Measurements from ENCODE around the gene CTNND2. TPM values are rescaled to one million over a fixed set of nuclear protein-coding genes. Genes with fewer than 3 reads are reported as not detected.

The CTNND2 gene
- polyA plus RNA-seq, 2 donors, result 0.09 TPM; not detected in 1

- H3K27me3 ChIP-seq (ENCODE audit: control insufficient read depth in 1 of 2, insufficient read depth in 2 of 2, low read length in 2 of 2), result no peaks in the 10 kb centered on the region
- 54 to 72% methylated on average over 1 of the region's 1 CpG for WGBS, 2 donors
- H3K4me3 ChIP-seq (ENCODE audit: low read depth in 1 of 2, low read length in 2 of 2), result no peak overlapping the region
These were observed 611.4 kb downstream of the CTNND2 start for GRCh38 chr5:11292648-11293356.

DNA sequence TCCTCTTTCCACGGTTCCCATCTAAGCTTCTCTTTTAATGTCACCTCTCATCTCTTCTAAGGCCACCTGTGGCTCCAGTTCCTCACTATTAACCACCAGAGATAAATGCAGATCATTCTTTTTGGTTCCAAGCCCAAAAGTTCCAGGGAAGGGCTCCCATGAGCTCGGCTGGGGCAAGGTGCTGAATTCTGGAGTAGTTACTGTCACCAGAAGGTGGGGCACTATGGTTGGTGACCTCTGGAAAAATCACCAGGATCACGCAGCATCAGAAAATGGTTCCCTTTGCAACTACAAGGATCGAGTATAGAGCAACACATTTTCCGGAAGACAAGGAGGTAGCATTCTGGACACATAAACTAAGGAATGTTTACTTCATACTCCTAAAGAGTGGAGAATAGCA, 614.5 kb downstream of the CTNND2 start:
- WGBS, 2 donors, result 80 to 81% methylated on average over 5 of the region's 5 CpGs

More at GRCh38 chr5:11292648-11293356, 611.4 kb downstream of the CTNND2 start:
- no peaks in the 10 kb centered on the region for H3K4me1 ChIP-seq (ENCODE audit: control insufficient read depth in 2 of 2, insufficient read depth in 2 of 2, low read length in 1 of 2)
- no peak overlapping the region for H3K27ac ChIP-seq (ENCODE audit: low read depth in 2 of 2, low read length in 1 of 2)
- no peaks in the 10 kb centered on the region for H3K36me3 ChIP-seq (ENCODE audit: control insufficient read depth in 2 of 2, insufficient read depth in 2 of 2, low read length in 1 of 2)
- H3K9me3 ChIP-seq (ENCODE audit: control insufficient read depth in 2 of 2, insufficient read depth in 1 of 2, low read depth in 1 of 2, low read length in 1 of 2), result no peaks in the 10 kb centered on the region

GRCh38 chr5:11289208-11289607, 615.0 kb downstream of the CTNND2 start:
- Histone ChIP-seq H3K9me3 (ENCODE audit: control insufficient read depth in 2 of 2, insufficient read depth in 1 of 2, low read depth in 1 of 2, low read length in 1 of 2) (no peaks in the 10 kb centered on the region), H3K4me1 (ENCODE audit: control insufficient read depth in 2 of 2, insufficient read depth in 2 of 2, low read length in 1 of 2) (no peaks in the 10 kb centered on the region), H3K27me3 (ENCODE audit: control insufficient read depth in 1 of 2, insufficient read depth in 2 of 2, low read length in 2 of 2) (no peaks in the 10 kb centered on the region), H3K27ac (ENCODE audit: low read depth in 2 of 2, low read length in 1 of 2) (no peak overlapping the region), H3K36me3 (ENCODE audit: control insufficient read depth in 2 of 2, insufficient read depth in 2 of 2, low read length in 1 of 2) (no peaks in the 10 kb centered on the region), H3K4me3 (ENCODE audit: low read depth in 1 of 2, low read length in 2 of 2) (no peak overlapping the region)
- 77% methylated on average over 4 of the region's 4 CpGs for WGBS, 2 donors

More for the DNA sequence above, 614.5 kb downstream of the CTNND2 start:
- H3K27ac ChIP-seq (ENCODE audit: low read depth in 2 of 2, low read length in 1 of 2), result no peak overlapping the region
- H3K4me3 ChIP-seq (ENCODE audit: low read depth in 1 of 2, low read length in 2 of 2), result no peak overlapping the region
- no peaks in the 10 kb centered on the region for H3K9me3 ChIP-seq (ENCODE audit: control insufficient read depth in 2 of 2, insufficient read depth in 1 of 2, low read depth in 1 of 2, low read length in 1 of 2)
- H3K36me3 ChIP-seq (ENCODE audit: control insufficient read depth in 2 of 2, insufficient read depth in 2 of 2, low read length in 1 of 2), result no peaks in the 10 kb centered on the region
- no peaks in the 10 kb centered on the region for H3K27me3 ChIP-seq (ENCODE audit: control insufficient read depth in 1 of 2, insufficient read depth in 2 of 2, low read length in 2 of 2)
- H3K4me1 ChIP-seq (ENCODE audit: control insufficient read depth in 2 of 2, insufficient read depth in 2 of 2, low read length in 1 of 2), result no peaks in the 10 kb centered on the region

DNA sequence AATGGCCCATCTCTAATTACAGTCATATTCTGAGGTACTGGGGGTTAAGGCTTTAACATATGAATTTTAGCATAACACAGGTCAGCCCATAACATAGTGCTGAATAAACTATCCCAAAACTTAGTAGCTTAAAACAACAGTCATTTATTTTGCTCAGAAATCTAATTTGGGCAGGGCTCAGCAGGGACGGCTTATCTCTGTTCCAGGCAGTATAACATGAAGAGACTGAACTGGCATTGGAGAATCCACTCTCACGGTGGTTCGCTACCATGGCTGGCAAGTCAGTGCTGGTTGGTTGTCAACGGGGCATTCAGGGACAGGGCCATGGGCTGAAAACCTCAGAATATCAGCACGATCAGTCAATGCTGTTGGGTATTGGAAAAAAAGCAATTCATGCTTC, 622.4 kb downstream of the CTNND2 start:
- Histone ChIP-seq H3K4me1 (ENCODE audit: control insufficient read depth in 2 of 2, insufficient read depth in 2 of 2, low read length in 1 of 2) (no peaks in the 10 kb centered on the region), H3K4me3 (ENCODE audit: low read depth in 1 of 2, low read length in 2 of 2) (no peak overlapping the region), H3K27ac (ENCODE audit: low read depth in 2 of 2, low read length in 1 of 2) (no peak overlapping the region), H3K27me3 (ENCODE audit: control insufficient read depth in 1 of 2, insufficient read depth in 2 of 2, low read length in 2 of 2) (no peaks in the 10 kb centered on the region), H3K9me3 (ENCODE audit: control insufficient read depth in 2 of 2, insufficient read depth in 1 of 2, low read depth in 1 of 2, low read length in 1 of 2) (peaks cover 0 to 2% of the 10 kb centered on the region in 2 donors), H3K36me3 (ENCODE audit: control insufficient read depth in 2 of 2, insufficient read depth in 2 of 2, low read length in 1 of 2) (no peaks in the 10 kb centered on the region)
- WGBS, 2 donors, result 93 to 95% methylated on average over 5 of the region's 5 CpGs

- Histone ChIP-seq H3K9me3 (ENCODE audit: control insufficient read depth in 2 of 2, insufficient read depth in 1 of 2, low read depth in 1 of 2, low read length in 1 of 2) (peaks cover 0 to 2% of the 10 kb centered on the region in 2 donors), H3K4me3 (ENCODE audit: low read depth in 1 of 2, low read length in 2 of 2) (no peak overlapping the region), H3K4me1 (ENCODE audit: control insufficient read depth in 2 of 2, insufficient read depth in 2 of 2, low read length in 1 of 2) (no peaks in the 10 kb centered on the region), H3K36me3 (ENCODE audit: control insufficient read depth in 2 of 2, insufficient read depth in 2 of 2, low read length in 1 of 2) (no peaks in the 10 kb centered on the region), H3K27ac (ENCODE audit: low read depth in 2 of 2, low read length in 1 of 2) (no peak overlapping the region), H3K27me3 (ENCODE audit: control insufficient read depth in 1 of 2, insufficient read depth in 2 of 2, low read length in 2 of 2) (no peaks in the 10 kb centered on the region)
- WGBS, 2 donors, result 84 to 88% methylated on average over 4 of the region's 4 CpGs
These were observed 626.9 kb downstream of the CTNND2 start for GRCh38 chr5:11277323-11277722.

GRCh38 chr5:11273180-11273903, 630.9 kb downstream of the CTNND2 start:
- H3K27me3 ChIP-seq (ENCODE audit: control insufficient read depth in 1 of 2, insufficient read depth in 2 of 2, low read length in 2 of 2), result no peaks in the 10 kb centered on the region
- no peaks in the 10 kb centered on the region for H3K36me3 ChIP-seq (ENCODE audit: control insufficient read depth in 2 of 2, insufficient read depth in 2 of 2, low read length in 1 of 2)
- no peak overlapping the region for H3K4me3 ChIP-seq (ENCODE audit: low read depth in 1 of 2, low read length in 2 of 2)
- H3K27ac ChIP-seq (ENCODE audit: low read depth in 2 of 2, low read length in 1 of 2), result no peak overlapping the region
- H3K4me1 ChIP-seq (ENCODE audit: control insufficient read depth in 2 of 2, insufficient read depth in 2 of 2, low read length in 1 of 2), result no peaks in the 10 kb centered on the region
- H3K9me3 ChIP-seq (ENCODE audit: control insufficient read depth in 2 of 2, insufficient read depth in 1 of 2, low read depth in 1 of 2, low read length in 1 of 2), result no peaks in the 10 kb centered on the region
- 81 to 83% methylated on average over 11 of the region's 11 CpGs for WGBS, 2 donors

GRCh38 chr5:11269515-11269914, 634.7 kb downstream of the CTNND2 start:
- H3K9me3 ChIP-seq (ENCODE audit: control insufficient read depth in 2 of 2, insufficient read depth in 1 of 2, low read depth in 1 of 2, low read length in 1 of 2), result no peaks in the 10 kb centered on the region
- H3K36me3 ChIP-seq (ENCODE audit: control insufficient read depth in 2 of 2, insufficient read depth in 2 of 2, low read length in 1 of 2), result no peaks in the 10 kb centered on the region
- no peak overlapping the region for H3K4me3 ChIP-seq (ENCODE audit: low read depth in 1 of 2, low read length in 2 of 2)
- no peaks in the 10 kb centered on the region for H3K27me3 ChIP-seq (ENCODE audit: control insufficient read depth in 1 of 2, insufficient read depth in 2 of 2, low read length in 2 of 2)
- H3K4me1 ChIP-seq (ENCODE audit: control insufficient read depth in 2 of 2, insufficient read depth in 2 of 2, low read length in 1 of 2), result no peaks in the 10 kb centered on the region
- no peak overlapping the region for H3K27ac ChIP-seq (ENCODE audit: low read depth in 2 of 2, low read length in 1 of 2)
- 75 to 85% methylated on average over 3 of the region's 3 CpGs for WGBS, 2 donors

DNA sequence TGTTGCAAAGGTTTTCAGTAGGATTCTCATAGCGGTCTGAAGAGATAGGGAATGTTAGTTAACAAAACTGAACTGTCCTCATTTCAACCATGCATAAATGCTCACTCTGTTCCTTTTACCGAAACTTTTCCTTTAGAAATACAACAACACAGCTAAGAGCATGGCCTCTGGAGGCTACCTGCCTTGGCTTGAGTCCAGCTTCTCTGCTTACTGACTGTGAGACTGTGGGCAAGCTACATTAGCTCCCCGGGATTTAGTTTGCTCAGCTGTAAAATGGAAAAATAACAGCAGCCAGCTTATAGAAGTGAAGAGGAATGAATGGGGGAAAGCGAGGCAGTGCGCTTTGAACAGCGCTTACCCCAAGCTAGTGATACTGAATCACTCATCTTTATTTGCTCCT, 635.4 kb downstream of the CTNND2 start:
- Histone ChIP-seq H3K4me1 (ENCODE audit: control insufficient read depth in 2 of 2, insufficient read depth in 2 of 2, low read length in 1 of 2) (no peaks in the 10 kb centered on the region), H3K27me3 (ENCODE audit: control insufficient read depth in 1 of 2, insufficient read depth in 2 of 2, low read length in 2 of 2) (no peaks in the 10 kb centered on the region)
- WGBS, 2 donors, result 73 to 85% methylated on average over 6 of the region's 6 CpGs

DNA sequence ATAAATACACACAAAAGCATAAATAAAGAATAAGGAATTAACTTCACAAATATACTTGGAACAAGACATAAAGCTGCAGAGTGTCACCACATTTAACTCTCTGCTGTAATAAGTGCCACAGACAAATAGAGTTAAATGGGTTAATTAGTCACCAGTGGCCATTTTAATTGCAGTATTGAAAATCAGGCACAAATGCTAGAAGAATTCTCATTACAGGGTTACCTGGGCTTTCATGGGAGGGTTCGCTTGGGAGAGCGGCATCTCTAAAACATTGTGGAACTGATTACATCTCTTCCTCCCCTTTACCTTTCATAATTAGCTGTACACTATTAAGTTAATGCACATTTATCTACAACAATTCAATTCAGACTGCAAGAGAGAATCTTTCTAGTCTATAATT, 637.9 kb downstream of the CTNND2 start:
- no peak overlapping the region for H3K27ac ChIP-seq (ENCODE audit: low read depth in 2 of 2, low read length in 1 of 2)
- no peak overlapping the region for H3K4me3 ChIP-seq (ENCODE audit: low read depth in 1 of 2, low read length in 2 of 2)
- no peaks in the 10 kb centered on the region for H3K4me1 ChIP-seq (ENCODE audit: control insufficient read depth in 2 of 2, insufficient read depth in 2 of 2, low read length in 1 of 2)
- no peaks in the 10 kb centered on the region for H3K9me3 ChIP-seq (ENCODE audit: control insufficient read depth in 2 of 2, insufficient read depth in 1 of 2, low read depth in 1 of 2, low read length in 1 of 2)
- no peaks in the 10 kb centered on the region for H3K27me3 ChIP-seq (ENCODE audit: control insufficient read depth in 1 of 2, insufficient read depth in 2 of 2, low read length in 2 of 2)
- WGBS, 2 donors, result 90 to 92% methylated on average over 2 of the region's 2 CpGs
- H3K36me3 ChIP-seq (ENCODE audit: control insufficient read depth in 2 of 2, insufficient read depth in 2 of 2, low read length in 1 of 2), result no peaks in the 10 kb centered on the region

More for the DNA sequence above, 635.4 kb downstream of the CTNND2 start:
- H3K36me3 ChIP-seq (ENCODE audit: control insufficient read depth in 2 of 2, insufficient read depth in 2 of 2, low read length in 1 of 2), result no peaks in the 10 kb centered on the region
- no peak overlapping the region for H3K27ac ChIP-seq (ENCODE audit: low read depth in 2 of 2, low read length in 1 of 2)
- no peaks in the 10 kb centered on the region for H3K9me3 ChIP-seq (ENCODE audit: control insufficient read depth in 2 of 2, insufficient read depth in 1 of 2, low read depth in 1 of 2, low read length in 1 of 2)
- no peak overlapping the region for H3K4me3 ChIP-seq (ENCODE audit: low read depth in 1 of 2, low read length in 2 of 2)

GRCh38 chr5:11261241-11261640, 643.0 kb downstream of the CTNND2 start:
- no peaks in the 10 kb centered on the region for H3K4me1 ChIP-seq (ENCODE audit: control insufficient read depth in 2 of 2, insufficient read depth in 2 of 2, low read length in 1 of 2)
- no peaks in the 10 kb centered on the region for H3K36me3 ChIP-seq (ENCODE audit: control insufficient read depth in 2 of 2, insufficient read depth in 2 of 2, low read length in 1 of 2)
- no peak overlapping the region for H3K27ac ChIP-seq (ENCODE audit: low read depth in 2 of 2, low read length in 1 of 2)
- H3K9me3 ChIP-seq (ENCODE audit: control insufficient read depth in 2 of 2, insufficient read depth in 1 of 2, low read depth in 1 of 2, low read length in 1 of 2), result no peaks in the 10 kb centered on the region
- 67 to 78% methylated on average over 6 of the region's 6 CpGs for WGBS, 2 donors
- H3K4me3 ChIP-seq (ENCODE audit: low read depth in 1 of 2, low read length in 2 of 2), result no peak overlapping the region
- H3K27me3 ChIP-seq (ENCODE audit: control insufficient read depth in 1 of 2, insufficient read depth in 2 of 2, low read length in 2 of 2), result no peaks in the 10 kb centered on the region
